OCI-LY3 (cell line): Measurements from ENCODE around the gene ZCCHC14.

Experiments used
- CTCF ChIP-seq: fragments of 200-600, 300-600 bp; sonication (generic); IDR thresholded peaks from 2 replicates; pipeline ENCODE4 v1.5.1; 2014; ENCODE audit warnings: antibody characterized with exemption, low read length, low read depth
- EZH2phosphoT487 ChIP-seq: fragments of 200-600 bp; shearing (Covaris generic); IDR thresholded peaks from 2 replicates; pipeline ENCODE4 v1.6.1; 2018; ENCODE audit warnings: antibody characterized with exemption, mixed run types, low read depth

DNA sequence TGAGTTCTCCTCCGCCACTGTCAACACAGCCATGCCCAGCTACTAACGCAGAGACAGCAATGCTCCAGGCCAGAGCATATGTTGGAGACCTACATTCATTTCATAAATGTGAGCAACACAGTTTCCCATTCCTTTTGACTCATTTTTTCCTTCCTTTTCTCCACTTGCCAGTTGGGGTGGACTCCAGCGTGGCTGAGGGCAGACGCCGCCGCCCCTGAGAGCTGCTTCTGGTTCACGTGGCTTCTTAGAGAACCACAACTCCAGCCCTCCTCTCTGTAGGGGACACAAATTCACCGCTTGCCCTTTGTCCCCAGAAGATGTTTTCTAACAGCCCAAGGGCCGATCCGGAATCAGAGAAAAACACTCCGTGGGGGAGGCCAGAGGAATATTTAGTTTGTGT lies 45.8 kb upstream of the ZCCHC14 start:
- TF ChIP-seq CTCF (no peak), EZH2phosphoT487 (no peak)
